Urinary bladder (tissue), 4 donors: ENCODE data around the gene ANKRD63. TPM values are rescaled to one million over a fixed set of nuclear protein-coding genes. Genes with fewer than 3 reads are reported as not detected.

Experiments
- DNase-seq: peaks from one replicate; pipeline ENCODE4 v3.0.0-alpha.2; 2015; ENCODE audit errors: extremely low spot score
- H3K27ac ChIP-seq: one replicate; pipeline ENCODE4 v1.5.1; 2013; ENCODE audit warnings: low read depth, mild to moderate bottlenecking, moderate library complexity
- H3K36me3 ChIP-seq: one replicate; pipeline ENCODE4 v1.6.1; 2013; ENCODE audit warnings: mild to moderate bottlenecking, moderate library complexity; ENCODE audit not compliant: insufficient read depth
- H3K4me1 ChIP-seq: one replicate; pipeline ENCODE4 v1.6.1; 2013; ENCODE audit warnings: mild to moderate bottlenecking, moderate library complexity; ENCODE audit not compliant: insufficient read depth
- H3K4me3 ChIP-seq: one replicate; pipeline ENCODE4 v1.5.1; 2013; ENCODE audit warnings: low read depth, low read length
- WGBS: extraction: QIAGEN DNeasy Blood & Tissue Kit; methylation state at CpG from one replicate; pipeline ENCODE4 v1.1.7; 2013; 5-methylcytosine and 5-hydroxymethylcytosine counted together
- polyA plus RNA-seq: library from polyadenylated mRNA; stranded (reverse); fragments of 200-250 nt; gene quantifications from one replicate; pipeline ENCODE4 v1.2.3, GENCODE V29; 2013
- total RNA-seq: library from RNA; depleted of rRNA; stranded (reverse); fragments of >200 nt; gene quantifications from one replicate; pipeline ENCODE4 v1.2.3, GENCODE V29; 2014
- donor health status: healthy with polysubstance abuse.
- donor health status: healthy.

Gene ANKRD63
- total RNA-seq (not detected), polyA plus RNA-seq (not detected)

GRCh38 chr15:40282869-40283614 lies at the start of gene ANKRD63:
TSS of gene ANKRD63 (minus strand) at chr15:40283064. CDS start at chr15:40282586, 478 bp downstream.
- 4% methylated on average over 76 of the region's 76 CpGs for WGBS
- Histone ChIP-seq H3K36me3 (no peaks in the 10 kb centered on the region), H3K4me3 (peak within 1 kb of the TSS; percentile 42), H3K27ac (no peak within 1 kb of the TSS), H3K4me1 (peaks cover 1% of the 10 kb centered on the region)
- DNase-seq: no peak

GRCh38 chr15:40332113-40332781 lies 49.4 kb upstream of the ANKRD63 start:
- DNase-seq: no peak
- Histone ChIP-seq H3K27ac (no peak overlapping the region), H3K4me1 (no peaks in the 10 kb centered on the region)

GRCh38 chr15:40331637-40332036 lies 48.8 kb upstream of the ANKRD63 start:
- DNase-seq: no peak
- Histone ChIP-seq H3K4me1 (no peaks in the 10 kb centered on the region), H3K36me3 (no peaks in the 10 kb centered on the region), H3K27ac (no peak overlapping the region), H3K4me3 (no peak overlapping the region)
- WGBS: 95% methylated on average over 7 of the region's 7 CpGs

More at GRCh38 chr15:40332113-40332781, 49.4 kb upstream of the ANKRD63 start:
- no peaks in the 10 kb centered on the region for H3K36me3 ChIP-seq
- 84% methylated on average over 8 of the region's 8 CpGs for WGBS
- H3K4me3 ChIP-seq: no peak overlapping the region

- Histone ChIP-seq H3K27ac (no peak overlapping the region), H3K4me1 (peaks cover under 1% of the 10 kb centered on the region), H3K36me3 (no peaks in the 10 kb centered on the region), H3K4me3 (no peak overlapping the region)
- DNase-seq: no peak
- 95% methylated on average over 7 of the region's 7 CpGs for WGBS
Observed at GRCh38 chr15:40331026-40331425, 48.2 kb upstream of the ANKRD63 start.

GRCh38 chr15:40330368-40330836 lies 47.5 kb upstream of the ANKRD63 start:
- no peak for DNase-seq

GRCh38 chr15:40329804-40330203 lies 46.9 kb upstream of the ANKRD63 start:
- 83% methylated on average over 7 of the region's 7 CpGs for WGBS
- no peak for DNase-seq
- H3K4me1 ChIP-seq: peaks cover 2% of the 10 kb centered on the region
- no peaks in the 10 kb centered on the region for H3K36me3 ChIP-seq
- H3K4me3 ChIP-seq: no peak overlapping the region
- no peak overlapping the region for H3K27ac ChIP-seq

More at GRCh38 chr15:40330368-40330836, 47.5 kb upstream of the ANKRD63 start:
- Histone ChIP-seq H3K4me3 (no peak overlapping the region), H3K4me1 (peaks cover 2% of the 10 kb centered on the region), H3K27ac (no peak overlapping the region), H3K36me3 (no peaks in the 10 kb centered on the region)
- 44% methylated on average over 5 of the region's 5 CpGs for WGBS

GRCh38 chr15:40328751-40329150 lies 45.9 kb upstream of the ANKRD63 start:
- Histone ChIP-seq H3K4me1 (peaks cover 4% of the 10 kb centered on the region), H3K27ac (no peak overlapping the region), H3K36me3 (no peaks in the 10 kb centered on the region), H3K4me3 (no peak overlapping the region)
- 69% methylated on average over 5 of the region's 5 CpGs for WGBS
- no peak for DNase-seq

GRCh38 chr15:40328176-40328575 lies 45.3 kb upstream of the ANKRD63 start:
- H3K4me3 ChIP-seq: no peak overlapping the region
- no peak for DNase-seq
- no peak overlapping the region for H3K27ac ChIP-seq
- WGBS: 47% methylated on average over 3 of the region's 3 CpGs
- peaks cover 4% of the 10 kb centered on the region for H3K4me1 ChIP-seq
- no peaks in the 10 kb centered on the region for H3K36me3 ChIP-seq

GRCh38 chr15:40327457-40327856 lies 44.6 kb upstream of the ANKRD63 start:
- DNase-seq: no peak
- whole genome bisulfite sequencing: 50% methylated on average over 6 of the region's 6 CpGs
- Histone ChIP-seq H3K27ac (no peak overlapping the region), H3K36me3 (no peaks in the 10 kb centered on the region), H3K4me1 (peaks cover 4% of the 10 kb centered on the region), H3K4me3 (no peak overlapping the region)

- no peak for DNase-seq
- 88% methylated on average over 2 of the region's 2 CpGs for whole genome bisulfite sequencing
- Histone ChIP-seq H3K27ac (no peak overlapping the region), H3K4me3 (no peak overlapping the region), H3K36me3 (no peaks in the 10 kb centered on the region), H3K4me1 (peaks cover 4% of the 10 kb centered on the region)
Observed at GRCh38 chr15:40325700-40326099, 42.8 kb upstream of the ANKRD63 start.

- H3K36me3 ChIP-seq: no peaks in the 10 kb centered on the region
- 68% methylated on average over 2 of the region's 2 CpGs for WGBS
- peaks cover 4% of the 10 kb centered on the region for H3K4me1 ChIP-seq
- DNase-seq: no peak
- peak overlapping the region; percentile 85 for H3K4me3 ChIP-seq
- no peak overlapping the region for H3K27ac ChIP-seq
Observed at GRCh38 chr15:40325188-40325587, 42.3 kb upstream of the ANKRD63 start.

- Histone ChIP-seq H3K4me1 (peaks cover 4% of the 10 kb centered on the region), H3K36me3 (no peaks in the 10 kb centered on the region), H3K4me3 (peak overlapping the region; percentile 85), H3K27ac (peak overlapping the region; percentile 39)
- under 1% methylated on average over 101 of the region's 101 CpGs for WGBS
- no peak for DNase-seq
Observed at GRCh38 chr15:40323953-40324937, 41.4 kb upstream of the ANKRD63 start.
